Fibroblast of lung (primary cell): Measurements from ENCODE around the gene MYO5B.

Experiments
- EZH2 ChIP-seq: IDR thresholded peaks from 2 replicates; pipeline ENCODE4 v1.5.1; 2012; ENCODE audit warnings: low read length, control low read depth, mild to moderate bottlenecking; ENCODE audit errors: missing control alignments
- TF ChIP-seq, protein P1 (sequence below), 2 donors: IDR thresholded peaks in 1 of 2; conservative IDR thresholded peaks in 1 of 2; 1 replicate in 1 of 2; 2 replicates in 1 of 2; pipeline ENCODE4 v1.5.1; 2011 to 2012; ENCODE audit warnings: low read length in 2 of 2, control low read depth in 1 of 2, inconsistent platforms in 1 of 2, low read depth in 1 of 2, mild to moderate bottlenecking in 1 of 2

DNA sequence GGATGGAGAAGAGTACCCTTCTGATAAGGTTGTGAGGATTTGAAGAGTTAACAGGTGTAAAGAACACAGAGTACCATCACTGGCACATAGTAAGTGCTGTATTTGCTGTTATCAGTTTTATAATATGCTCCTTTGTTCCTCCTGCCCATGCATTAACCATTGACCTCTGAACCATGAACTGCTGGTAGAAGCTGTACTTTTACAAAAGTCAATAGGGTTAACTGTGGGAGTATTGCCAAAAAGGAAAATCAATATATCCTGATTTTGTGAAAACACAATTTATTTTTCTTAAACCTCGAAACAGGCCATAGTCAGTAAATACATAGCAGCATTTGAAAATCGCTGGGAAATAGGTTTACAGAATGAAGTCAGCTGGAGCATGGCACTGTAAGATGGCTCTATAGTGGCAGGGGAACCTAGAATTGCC lies 362.7 kb downstream of the MYO5B start:
- TF ChIP-seq, protein P1, sequence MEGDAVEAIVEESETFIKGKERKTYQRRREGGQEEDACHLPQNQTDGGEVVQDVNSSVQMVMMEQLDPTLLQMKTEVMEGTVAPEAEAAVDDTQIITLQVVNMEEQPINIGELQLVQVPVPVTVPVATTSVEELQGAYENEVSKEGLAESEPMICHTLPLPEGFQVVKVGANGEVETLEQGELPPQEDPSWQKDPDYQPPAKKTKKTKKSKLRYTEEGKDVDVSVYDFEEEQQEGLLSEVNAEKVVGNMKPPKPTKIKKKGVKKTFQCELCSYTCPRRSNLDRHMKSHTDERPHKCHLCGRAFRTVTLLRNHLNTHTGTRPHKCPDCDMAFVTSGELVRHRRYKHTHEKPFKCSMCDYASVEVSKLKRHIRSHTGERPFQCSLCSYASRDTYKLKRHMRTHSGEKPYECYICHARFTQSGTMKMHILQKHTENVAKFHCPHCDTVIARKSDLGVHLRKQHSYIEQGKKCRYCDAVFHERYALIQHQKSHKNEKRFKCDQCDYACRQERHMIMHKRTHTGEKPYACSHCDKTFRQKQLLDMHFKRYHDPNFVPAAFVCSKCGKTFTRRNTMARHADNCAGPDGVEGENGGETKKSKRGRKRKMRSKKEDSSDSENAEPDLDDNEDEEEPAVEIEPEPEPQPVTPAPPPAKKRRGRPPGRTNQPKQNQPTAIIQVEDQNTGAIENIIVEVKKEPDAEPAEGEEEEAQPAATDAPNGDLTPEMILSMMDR (conservative IDR thresholded peaks at IDR 0.05 in 1 of 2, IDR thresholded peaks at IDR 0.05 in 1 of 2; ENCODE audit: low read depth in 1 of 2, low read length in 2 of 2) = no peak
- TF ChIP-seq EZH2 = no peak
